Activated T-cell treated with anti-CD3 and anti-CD28 coated beads, Interleukin-2, amount 50 U/mL, for 48 hours (primary cell): Measurements from ENCODE around the gene KRTAP25-1.

Experiments used
- DNase-seq, 2 experiments: peaks; one replicate each; pipeline ENCODE4 v3.0.0-alpha.2; 2020

KRTAP25-1 gene

GRCh38 chr21:30245061-30245460 lies 44.3 kb downstream of the KRTAP25-1 start:
- no peak for DNase-seq

GRCh38 chr21:30243691-30244090 lies 45.6 kb downstream of the KRTAP25-1 start:
- no peak for DNase-seq

- no peak for DNase-seq
These were observed 48.7 kb downstream of the KRTAP25-1 start for GRCh38 chr21:30240661-30241060.
